Stomach (tissue), 4 donors: ENCODE measurements around the gene PSD4.

ENCODE experiments used
- CTCF ChIP-seq, 7 experiments: fragments of 450-650 bp in 4 of 7; fragments of 200-600 bp in 3 of 7; sonication (generic) in 3 of 7; IDR thresholded peaks; one replicate each; pipeline ENCODE4 v1.5.1; 2016 to 2019; ENCODE audit warnings: antibody characterized with exemption in 7 of 7, control low read depth in 2 of 7, mild to moderate bottlenecking in 1 of 7
- EP300 ChIP-seq: sonication (generic); formaldehyde crosslinking; IDR thresholded peaks from one replicate; pipeline ENCODE4 v1.6.1; 2017; ENCODE audit warnings: antibody characterized with exemption
- POLR2A ChIP-seq, 4 donors: fragments of 450-650 bp; IDR thresholded peaks; one replicate each; pipeline ENCODE4 v1.6.1; 2016; ENCODE audit warnings: antibody characterized with exemption in 4 of 4, control low read depth in 2 of 4, mild to moderate bottlenecking in 1 of 4, moderate library complexity in 1 of 4
- POLR2AphosphoS5 ChIP-seq, 3 donors: sonication (generic); formaldehyde crosslinking; IDR thresholded peaks; one replicate each; pipeline ENCODE4 v1.6.1; 2016; ENCODE audit warnings: antibody characterized with exemption in 3 of 3

GRCh38 chr2:113156278-113157117 lies 17.3 kb upstream of the PSD4 start:
- TF ChIP-seq CTCF (IDR thresholded peaks at IDR 0.05) (no peak), EP300 (no peak), POLR2A (IDR thresholded peaks at IDR 0.05) (no peak), POLR2AphosphoS5 (IDR thresholded peaks at IDR 0.05) (no peak)
